NB4 (cell line): Measurements from ENCODE around the gene CDC123.
"Not testable (repeated sequence)": the region's sequence is repeated elsewhere in the genome, so short reads cannot be mapped to it uniquely, and the experiment has no call there.

ENCODE experiments used
- DNase-seq: peaks from one replicate; pipeline ENCODE4 v3.0.0; 2010; ENCODE audit warnings: low read depth
- H3K4me3 ChIP-seq: one replicate; pipeline ENCODE4 v1.5.1; 2011; ENCODE audit warnings: mild to moderate bottlenecking, low read depth, low read length, moderate library complexity
- MYC ChIP-seq: IDR thresholded peaks from 2 replicates; pipeline ENCODE4 v1.6.1; 2011; ENCODE audit warnings: low read depth, low read length
- POLR2A ChIP-seq: IDR thresholded peaks from 2 replicates; pipeline ENCODE4 v1.6.1; 2011; ENCODE audit warnings: mild to moderate bottlenecking; ENCODE audit not compliant: insufficient read length; ENCODE audit errors: extremely low read depth
- TF ChIP-seq, protein P1 (sequence below): IDR thresholded peaks from 2 replicates; pipeline ENCODE4 v1.6.1; 2011; ENCODE audit warnings: low read depth, low read length
- TF ChIP-seq, protein P2 (sequence below): IDR thresholded peaks from one replicate; pipeline ENCODE4 v1.5.1; 2012; ENCODE audit warnings: low read depth, low read length

The CDC123 gene

DNA sequence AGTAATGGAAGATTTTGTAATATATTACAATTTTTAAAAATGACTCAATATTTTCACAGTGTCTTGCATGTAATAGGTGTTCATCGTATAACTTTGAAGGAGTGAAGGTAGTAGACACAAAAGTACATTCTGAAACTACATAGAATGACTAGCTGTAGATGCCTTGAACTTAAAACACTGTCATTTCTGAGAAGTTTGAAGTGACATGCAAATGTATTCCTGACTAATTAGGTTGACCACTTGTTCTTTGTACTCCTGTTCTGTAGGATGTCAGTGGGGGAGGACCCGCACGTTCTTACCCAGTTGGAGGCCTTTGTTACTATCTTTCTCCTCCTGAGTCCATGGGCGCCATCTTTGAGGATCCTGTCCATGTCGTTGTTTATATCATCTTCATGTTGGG lies 35.3 kb upstream of the CDC123 start:
- no peak overlapping the region for H3K4me3 ChIP-seq
- TF ChIP-seq POLR2A (no peak), MYC (no peak)
- TF ChIP-seq, protein P1, sequence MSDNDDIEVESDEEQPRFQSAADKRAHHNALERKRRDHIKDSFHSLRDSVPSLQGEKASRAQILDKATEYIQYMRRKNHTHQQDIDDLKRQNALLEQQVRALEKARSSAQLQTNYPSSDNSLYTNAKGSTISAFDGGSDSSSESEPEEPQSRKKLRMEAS: no peak
- TF ChIP-seq, protein P2, sequence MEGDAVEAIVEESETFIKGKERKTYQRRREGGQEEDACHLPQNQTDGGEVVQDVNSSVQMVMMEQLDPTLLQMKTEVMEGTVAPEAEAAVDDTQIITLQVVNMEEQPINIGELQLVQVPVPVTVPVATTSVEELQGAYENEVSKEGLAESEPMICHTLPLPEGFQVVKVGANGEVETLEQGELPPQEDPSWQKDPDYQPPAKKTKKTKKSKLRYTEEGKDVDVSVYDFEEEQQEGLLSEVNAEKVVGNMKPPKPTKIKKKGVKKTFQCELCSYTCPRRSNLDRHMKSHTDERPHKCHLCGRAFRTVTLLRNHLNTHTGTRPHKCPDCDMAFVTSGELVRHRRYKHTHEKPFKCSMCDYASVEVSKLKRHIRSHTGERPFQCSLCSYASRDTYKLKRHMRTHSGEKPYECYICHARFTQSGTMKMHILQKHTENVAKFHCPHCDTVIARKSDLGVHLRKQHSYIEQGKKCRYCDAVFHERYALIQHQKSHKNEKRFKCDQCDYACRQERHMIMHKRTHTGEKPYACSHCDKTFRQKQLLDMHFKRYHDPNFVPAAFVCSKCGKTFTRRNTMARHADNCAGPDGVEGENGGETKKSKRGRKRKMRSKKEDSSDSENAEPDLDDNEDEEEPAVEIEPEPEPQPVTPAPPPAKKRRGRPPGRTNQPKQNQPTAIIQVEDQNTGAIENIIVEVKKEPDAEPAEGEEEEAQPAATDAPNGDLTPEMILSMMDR: no peak
- DNase-seq: no peak

DNA sequence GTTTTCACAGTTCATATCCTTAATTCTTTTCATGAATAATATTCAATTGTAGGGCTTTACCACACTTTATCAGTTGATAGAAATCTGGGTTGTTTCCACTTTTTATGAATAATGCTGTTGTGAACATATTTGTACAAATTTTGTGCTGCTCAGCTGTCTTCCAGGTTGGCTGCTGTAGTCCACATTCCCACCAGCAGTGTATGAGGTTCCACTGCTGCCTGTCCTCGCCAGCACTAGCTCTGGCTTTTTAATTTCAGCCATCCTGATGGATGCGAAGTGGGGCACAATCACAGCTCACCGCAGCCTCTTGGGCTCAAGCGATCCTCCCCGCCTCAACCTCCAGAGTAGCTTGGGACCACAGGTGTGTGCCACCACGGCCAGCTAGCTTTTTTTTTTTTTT lies 33.1 kb upstream of the CDC123 start:
- H3K4me3 ChIP-seq: no peak overlapping the region
- no peak for TF ChIP-seq MYC
- no peak for TF ChIP-seq POLR2A
- no peak for DNase-seq

DNA sequence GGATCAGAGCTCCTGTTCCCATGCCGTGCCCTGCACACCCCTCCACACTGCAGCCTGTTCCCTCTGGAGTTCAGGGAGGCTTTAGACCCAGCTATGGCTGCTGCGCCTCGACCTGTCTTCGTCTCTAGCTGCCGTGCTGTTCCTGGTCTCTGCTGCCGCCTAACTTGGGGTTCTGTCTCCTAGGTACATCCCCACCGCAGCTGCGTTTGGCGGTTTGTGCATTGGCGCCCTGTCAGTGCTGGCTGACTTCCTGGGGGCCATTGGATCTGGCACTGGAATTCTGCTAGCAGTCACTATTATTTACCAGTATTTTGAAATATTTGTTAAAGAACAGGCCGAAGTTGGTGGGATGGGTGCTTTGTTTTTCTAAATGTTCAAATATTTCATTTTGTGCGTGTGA lies 31.9 kb upstream of the CDC123 start:
- no peak for TF ChIP-seq MYC
- no peak for TF ChIP-seq POLR2A
- TF ChIP-seq, protein P1: no peak
- TF ChIP-seq, protein P2: no peak
- no peak for DNase-seq
- no peak overlapping the region for H3K4me3 ChIP-seq

DNA sequence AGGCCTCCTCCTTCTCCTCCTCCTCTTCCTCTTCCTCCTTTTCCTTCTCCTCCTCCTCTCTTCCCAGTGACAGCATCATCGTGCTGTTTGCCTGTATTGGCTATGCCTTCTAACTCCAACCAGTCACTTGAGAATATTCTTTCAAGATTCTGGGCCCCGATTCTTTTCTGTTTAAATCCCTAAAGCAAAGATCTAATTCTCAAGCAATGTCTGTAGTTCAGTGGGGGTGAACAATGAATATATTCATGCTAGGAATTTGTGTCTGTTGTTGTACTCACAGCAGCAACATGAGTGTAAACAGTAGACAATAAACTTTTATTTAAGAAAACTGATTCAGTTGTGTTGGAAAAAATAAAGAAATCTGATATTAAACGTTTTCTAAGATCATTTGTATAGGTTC lies 31.0 kb upstream of the CDC123 start:
- DNase-seq: no peak
- TF ChIP-seq MYC: no peak
- TF ChIP-seq, protein P1: no peak
- TF ChIP-seq, protein P2: no peak
- no peak for TF ChIP-seq POLR2A
- no peak overlapping the region for H3K4me3 ChIP-seq

DNA sequence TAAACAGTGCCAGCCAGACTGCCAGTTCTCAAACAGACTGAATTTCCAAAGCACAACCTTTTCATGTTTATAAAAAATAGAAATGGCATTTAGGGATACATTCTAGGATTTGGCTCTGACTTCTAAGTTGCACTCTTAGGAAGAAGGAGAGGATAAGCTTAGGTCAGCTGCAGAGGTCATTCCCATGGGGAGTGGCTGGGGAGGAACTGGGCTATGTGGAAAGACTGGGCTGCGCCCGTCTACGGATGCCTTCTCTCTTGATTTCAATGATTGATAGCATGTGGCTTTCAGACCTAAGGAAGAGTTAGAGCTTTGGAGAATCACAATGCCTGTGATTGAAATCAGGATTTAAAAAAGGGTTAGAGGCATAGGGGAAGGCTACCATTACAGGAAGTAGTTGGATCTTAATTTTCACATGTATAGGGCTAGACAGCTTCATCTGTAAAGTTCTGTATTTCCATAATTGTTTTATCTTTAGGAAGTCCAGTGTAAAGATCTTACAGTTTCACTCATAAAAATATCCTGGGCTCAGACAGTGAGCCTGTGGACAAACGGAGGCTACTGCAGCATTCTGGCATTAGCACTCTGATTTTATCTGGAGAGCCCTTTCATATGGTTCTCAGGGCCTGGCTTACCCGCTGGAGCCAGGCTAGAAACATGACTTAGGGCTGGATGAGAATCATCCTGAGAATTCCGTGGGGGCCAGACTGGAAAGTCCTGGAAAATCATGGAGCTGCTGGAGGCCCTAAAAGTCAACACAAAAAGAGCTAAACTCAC lies 29.8 kb upstream of the CDC123 start:
- DNase-seq: no peak
- H3K4me3 ChIP-seq: no peak overlapping the region
- TF ChIP-seq, protein P2: no peak

DNA sequence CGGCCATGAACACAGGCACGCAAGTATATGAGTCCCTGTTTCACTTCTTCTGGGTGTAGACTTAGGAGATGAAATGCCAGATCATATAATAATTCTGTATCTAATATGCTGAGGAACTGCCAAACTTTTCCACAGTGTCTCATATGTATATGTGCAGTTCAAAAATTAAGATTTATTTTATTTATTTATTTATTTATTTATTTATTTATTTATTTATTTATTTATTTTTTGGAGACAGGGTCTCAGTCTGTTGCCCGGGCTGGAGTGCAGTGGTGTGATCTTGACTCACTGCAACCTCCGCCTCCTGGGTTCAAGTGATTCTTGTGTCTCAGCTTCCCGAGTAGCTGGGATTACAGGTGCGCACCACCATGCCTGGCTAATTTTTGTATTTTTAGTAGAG lies 24.5 kb upstream of the CDC123 start:
- not testable (repeated sequence) for DNase-seq

DNA sequence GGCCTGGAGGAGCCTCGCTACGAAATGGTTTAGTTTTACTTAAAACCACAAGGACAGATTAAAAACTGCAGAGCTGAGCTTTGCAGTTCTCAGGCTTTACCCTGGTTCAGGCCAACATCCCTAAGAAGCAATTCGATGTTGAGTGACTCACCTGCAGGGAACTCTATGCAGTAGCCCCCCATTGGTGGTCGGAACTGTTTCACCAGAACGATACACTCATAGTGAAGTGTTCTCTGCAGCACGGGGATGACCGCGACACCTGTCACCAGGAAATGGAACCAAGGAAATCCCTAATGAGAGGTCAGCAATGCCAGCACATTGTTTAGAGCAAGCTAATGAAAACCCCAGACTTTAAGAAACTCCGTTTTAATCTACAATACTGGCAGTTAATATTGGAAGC lies 18.3 kb upstream of the CDC123 start:
- no peak overlapping the region for H3K4me3 ChIP-seq
- TF ChIP-seq, protein P1: no peak
- TF ChIP-seq MYC (no peak), POLR2A (no peak)
- TF ChIP-seq, protein P2: no peak
- DNase-seq: no peak

More for the DNA sequence above, 24.5 kb upstream of the CDC123 start:
- H3K4me3 ChIP-seq: not testable (repeated sequence)
